ENCODE results near the gene ASB6.
"Not testable (repeated sequence)": the region's sequence is repeated elsewhere in the genome, so short reads cannot be mapped to it uniquely, and the experiment has no call there.

Gene ASB6

DNA sequence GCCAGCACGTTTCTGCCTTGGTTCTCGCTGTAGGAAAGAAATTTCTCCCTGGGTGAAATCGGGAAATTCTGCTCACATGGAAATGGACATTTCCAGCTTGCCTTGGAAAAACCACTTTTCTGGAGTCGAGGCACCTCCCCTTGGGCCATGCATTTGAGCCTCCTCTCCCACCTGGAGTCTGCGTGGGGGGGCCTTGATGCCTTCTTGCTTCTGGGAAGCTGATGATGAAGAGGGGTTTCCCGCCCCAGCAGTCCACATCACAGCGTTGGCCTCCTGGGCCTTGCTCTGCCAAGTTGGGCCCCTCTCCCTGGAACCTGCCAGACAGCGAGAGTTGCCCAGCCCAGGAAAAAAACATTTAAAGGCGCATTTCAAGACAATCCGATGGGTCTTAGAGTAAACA lies 1.8 kb upstream of the ASB6 start:
- DNase-seq (ENCODE audit: low read depth): no peak

DNA sequence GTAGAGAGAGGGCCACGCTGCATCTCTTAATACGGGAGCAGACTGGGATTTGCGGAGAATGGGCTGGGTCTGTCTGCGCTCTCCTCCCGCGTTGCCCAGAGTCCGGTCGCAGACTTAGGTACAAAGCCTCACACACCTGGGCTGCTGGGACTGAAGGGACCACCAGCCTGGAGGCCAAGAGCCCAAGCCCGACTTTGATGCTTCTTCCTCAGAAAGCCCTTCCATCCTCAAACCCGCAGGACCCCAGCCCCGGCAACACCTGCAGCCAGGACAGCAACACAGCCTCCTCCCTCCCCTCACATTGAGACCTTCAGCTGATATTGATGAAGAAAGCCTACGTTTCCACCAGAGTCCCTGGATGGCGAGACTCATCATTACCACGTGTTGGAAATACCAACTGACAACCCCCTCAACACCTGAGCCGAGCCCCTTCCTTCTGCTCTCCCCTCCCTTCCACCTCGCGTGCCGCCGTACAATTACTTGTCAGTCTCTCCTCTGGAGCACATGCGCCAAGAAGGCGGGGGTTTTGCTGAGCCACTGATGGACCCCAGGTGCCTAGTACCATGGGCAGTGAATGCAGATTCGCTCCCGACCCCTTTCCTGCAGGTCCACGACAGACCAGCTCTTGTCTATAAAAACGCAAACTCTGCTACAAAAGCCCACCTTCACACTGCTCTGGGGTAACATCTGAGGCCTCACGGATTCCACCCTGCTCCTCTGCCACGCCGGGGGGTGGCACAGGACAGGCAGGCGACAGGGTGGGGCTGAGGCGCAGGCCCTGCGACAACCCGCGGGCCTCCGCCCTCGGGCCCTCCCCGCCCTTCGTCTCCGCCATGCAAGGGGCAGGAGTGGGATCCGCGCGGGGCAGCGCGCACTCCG lies 841 bp downstream of the ASB6 start:
- DNase-seq (ENCODE audit: low read depth): no peak

- no peak for DNase-seq (ENCODE audit: low read depth)
Observed at GRCh38 chr9:129640086-129640870, 1.7 kb downstream of the ASB6 start.

DNA sequence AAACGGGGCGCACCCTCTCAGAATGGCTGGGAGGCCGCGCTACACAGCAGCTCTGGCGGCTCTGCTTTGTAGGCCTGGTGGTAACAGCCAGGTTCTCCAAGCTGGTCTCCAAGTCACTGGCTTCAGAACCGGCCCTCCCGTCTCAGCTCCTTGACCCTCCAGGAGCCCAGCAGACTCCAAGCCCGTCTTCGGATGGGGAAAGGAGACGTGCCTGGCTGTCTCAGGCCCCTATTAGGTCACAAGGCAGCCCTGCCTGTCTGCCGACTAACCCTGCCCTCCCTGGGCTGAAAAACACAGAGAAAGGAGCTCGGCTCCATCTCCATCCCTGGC lies 2.2 kb downstream of the ASB6 start:
- DNase-seq (ENCODE audit: low read depth): no peak

- no peak for DNase-seq (ENCODE audit: low read depth)
Observed at GRCh38 chr9:129639034-129639630, 2.8 kb downstream of the ASB6 start.

GRCh38 chr9:129637673-129638439 lies 4.1 kb downstream of the ASB6 start:
- no peak for DNase-seq (ENCODE audit: low read depth)

DNA sequence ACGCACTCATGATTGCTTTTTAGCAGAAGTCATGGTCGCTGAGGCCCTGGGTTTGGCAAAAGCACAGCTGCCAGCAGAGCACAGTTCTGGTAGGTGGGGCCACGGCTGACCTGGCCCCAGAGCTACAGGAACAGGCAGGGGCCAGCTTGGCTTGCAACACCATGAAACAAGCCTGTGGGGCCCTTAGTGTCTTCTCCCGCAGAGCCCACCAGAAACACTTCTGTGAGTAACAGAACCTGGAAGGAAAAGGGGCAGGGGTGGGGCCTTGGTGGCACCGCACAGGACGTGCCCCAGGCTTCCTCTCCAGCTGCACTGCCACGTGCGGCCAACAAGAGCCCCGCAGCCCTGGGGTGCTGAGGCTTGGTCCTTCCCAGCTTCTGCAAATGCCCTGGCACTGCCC lies 4.8 kb downstream of the ASB6 start:
- no peak for DNase-seq (ENCODE audit: low read depth)

- DNase-seq (ENCODE audit: low read depth): not testable (repeated sequence)
Observed at GRCh38 chr9:129636343-129636742, 5.6 kb downstream of the ASB6 start.

DNA sequence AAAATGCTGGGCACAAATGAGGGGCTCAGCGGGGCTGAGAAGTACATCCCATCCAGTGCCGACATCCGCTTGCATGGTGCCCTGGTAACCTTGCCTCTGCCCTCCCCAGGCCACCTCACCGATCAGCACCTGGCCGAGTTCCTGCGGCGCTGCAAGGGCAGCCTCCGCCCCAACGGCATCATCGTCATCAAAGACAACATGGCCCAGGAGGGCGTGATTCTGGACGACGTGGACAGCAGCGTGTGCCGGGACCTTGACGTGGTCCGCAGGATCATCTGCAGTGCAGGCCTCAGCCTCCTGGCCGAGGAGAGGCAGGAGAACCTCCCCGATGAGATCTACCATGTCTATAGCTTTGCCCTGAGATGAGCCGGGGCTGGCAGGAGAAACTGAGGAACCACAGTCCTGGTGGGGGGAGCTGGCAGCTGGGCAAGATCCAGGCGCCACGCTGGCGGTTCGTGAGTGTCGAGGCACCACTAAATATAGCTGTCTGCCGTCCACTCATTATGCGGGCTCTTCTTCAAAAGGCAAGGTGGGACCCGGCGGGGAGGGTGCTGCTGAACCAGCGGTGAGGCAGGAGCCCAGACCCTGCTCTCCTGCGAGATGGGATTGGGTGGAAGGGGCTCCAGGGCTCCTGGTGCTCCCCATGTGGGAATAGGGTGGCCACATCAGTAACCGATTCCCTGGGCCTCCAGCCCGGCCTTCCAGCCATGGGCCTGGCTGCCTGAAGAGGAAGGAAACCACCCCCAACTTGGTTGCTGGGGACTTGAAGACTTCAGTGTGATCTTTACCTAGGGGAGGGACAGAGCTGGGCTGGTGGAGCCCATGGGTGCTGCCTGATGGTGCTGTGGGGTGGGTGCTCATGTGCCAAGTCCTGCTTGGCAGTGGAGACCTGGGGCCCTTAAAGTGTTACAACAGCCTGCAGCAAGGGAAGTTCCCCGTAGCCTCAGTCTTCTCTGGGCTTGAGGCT lies 6.6 kb downstream of the ASB6 start:
- no peak for DNase-seq (ENCODE audit: low read depth)

GRCh38 chr9:129633848-129634247 lies 8.1 kb downstream of the ASB6 start:
- DNase-seq (ENCODE audit: low read depth): no peak

- no peak for DNase-seq (ENCODE audit: low read depth)
Observed at GRCh38 chr9:129633207-129633606, 8.7 kb downstream of the ASB6 start.

GRCh38 chr9:129632460-129632859 lies 9.5 kb downstream of the ASB6 start:
- DNase-seq (ENCODE audit: low read depth): no peak

GRCh38 chr9:129631674-129632129 lies 10.2 kb downstream of the ASB6 start:
- no peak for DNase-seq (ENCODE audit: low read depth)

DNA sequence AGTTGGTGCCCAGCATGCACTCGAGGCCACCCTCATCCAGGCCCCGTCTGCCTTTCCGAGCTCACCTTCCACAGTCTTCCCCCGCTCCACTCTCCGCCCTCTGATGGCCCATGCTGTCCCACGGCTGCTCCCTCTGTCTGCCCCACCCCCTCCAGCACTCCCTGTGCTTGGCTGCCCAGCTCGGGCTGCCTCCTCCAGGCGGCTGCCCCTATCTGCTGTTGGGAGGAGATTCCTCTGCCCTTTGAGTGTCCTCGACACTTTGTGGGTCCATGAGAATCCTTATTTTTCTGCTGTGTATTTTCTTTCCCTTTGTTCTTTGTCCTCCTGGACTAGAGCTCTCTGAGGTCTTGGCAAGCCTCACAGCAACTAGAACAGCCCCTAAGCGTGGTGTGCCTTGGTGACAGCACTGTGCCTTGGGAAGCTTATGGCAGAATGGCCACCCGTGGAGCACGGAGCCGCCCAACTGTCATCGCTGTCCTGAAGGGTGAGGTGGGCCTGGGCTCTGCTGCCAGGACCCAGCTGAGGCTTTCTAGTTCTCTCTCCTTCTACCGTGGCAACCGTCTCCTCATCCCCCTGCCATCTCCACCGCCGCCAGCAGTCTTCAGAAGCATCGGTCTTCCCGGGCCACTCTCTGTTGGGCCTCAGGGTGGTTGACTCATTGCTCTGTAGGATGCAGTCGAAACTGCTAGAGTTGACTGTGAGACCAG lies 10.8 kb downstream of the ASB6 start:
- DNase-seq (ENCODE audit: low read depth): no peak

- DNase-seq (ENCODE audit: low read depth): no peak
Observed at GRCh38 chr9:129629251-129629820, 12.6 kb downstream of the ASB6 start.

DNA sequence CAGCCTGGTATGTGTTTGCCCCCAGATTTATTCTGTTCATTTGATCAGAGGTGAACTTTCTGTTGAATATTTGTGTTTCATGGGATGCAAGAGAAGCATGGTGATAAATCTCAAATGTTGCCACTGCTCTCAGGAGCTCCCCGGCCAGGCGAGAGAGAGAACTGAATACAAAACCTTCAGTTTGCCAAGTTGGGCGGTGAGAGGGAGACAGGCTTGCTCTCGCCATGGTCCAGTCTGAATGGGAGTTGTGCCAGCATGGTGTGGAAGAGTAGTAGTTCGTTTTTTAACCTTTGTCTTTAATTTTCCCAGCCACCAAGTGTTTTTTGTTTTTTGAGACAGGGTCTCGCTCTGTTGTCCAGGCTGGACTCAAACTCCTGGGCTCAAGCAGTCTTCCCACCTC lies 13.2 kb downstream of the ASB6 start:
- DNase-seq (ENCODE audit: low read depth): no peak

DNA sequence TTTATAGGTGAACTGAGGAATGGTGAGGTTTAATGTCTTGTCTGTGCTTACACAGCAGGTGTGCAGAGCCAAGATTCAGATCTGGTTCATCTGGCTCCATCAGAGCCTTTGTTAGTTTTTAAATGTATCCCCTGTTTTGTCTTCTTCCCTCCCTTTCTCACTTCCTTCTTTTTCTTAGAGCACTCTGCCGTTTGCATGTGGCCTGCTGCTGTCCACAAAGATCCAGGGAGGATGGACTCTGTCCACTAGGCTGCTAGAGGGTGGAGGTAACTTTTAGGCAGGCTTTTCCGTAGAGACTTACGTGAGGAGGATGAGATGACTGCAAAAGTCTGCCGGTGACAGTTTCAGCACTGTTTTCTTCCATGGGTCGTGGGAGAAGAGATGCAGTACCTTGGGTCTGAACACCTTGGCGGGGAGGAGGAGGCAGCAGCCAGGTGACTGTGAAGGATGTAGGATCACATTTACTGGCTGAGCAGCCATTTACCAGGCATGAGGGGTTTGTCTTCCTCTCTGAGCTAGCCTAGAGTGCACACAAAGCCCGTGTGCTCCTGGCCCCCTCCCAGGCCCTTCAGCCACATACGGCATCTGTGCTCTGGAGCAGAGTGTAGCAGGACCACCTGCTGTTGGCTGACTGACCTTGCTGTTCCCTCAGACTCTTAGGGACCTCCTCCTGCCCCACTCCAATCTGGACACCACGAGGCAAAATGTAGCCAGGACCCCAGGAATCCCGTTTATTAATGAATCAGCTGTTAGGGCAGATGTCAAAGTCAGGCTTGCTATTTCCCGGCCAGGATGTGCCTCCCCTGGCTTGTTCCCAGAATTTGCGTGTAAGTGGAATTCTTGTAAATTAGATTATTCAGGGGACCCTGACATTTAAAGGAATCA lies 14.2 kb downstream of the ASB6 start:
- DNase-seq (ENCODE audit: low read depth): no peak

DNA sequence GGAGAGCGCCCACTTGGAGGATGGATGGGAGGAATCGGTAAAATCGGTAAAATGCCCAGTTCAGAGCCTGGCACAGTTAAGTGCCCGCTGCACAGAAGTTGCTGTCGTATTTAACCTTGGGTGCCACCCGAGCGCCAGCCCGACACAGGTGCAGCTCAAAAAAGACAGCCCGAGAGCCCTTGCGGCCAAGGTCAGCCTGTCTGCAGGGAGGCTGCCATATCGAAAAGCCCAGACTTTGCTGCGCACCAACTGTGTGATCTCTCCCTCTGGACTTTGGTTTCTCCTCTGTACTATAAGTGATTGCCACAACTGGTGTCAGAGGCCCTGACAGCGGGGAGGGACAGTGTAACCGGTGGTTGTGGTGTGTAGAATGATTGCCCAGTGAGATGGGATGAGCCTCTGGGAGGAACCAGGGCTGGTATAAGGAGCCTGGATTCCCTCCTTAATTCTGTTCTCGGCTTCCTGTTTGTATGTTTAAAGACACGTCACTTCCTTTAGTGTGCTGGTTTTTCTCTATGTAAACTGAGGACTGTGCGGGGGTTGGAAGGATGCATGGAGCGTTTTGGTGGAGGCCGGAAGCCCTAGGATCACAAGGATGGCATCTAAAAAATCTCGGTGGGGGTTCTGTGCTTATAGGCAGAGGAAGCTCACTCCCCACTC lies 15.2 kb downstream of the ASB6 start:
- DNase-seq (ENCODE audit: low read depth): no peak

All from fibroblast of the conjunctiva (primary cell).